ENCODE results near the gene PDHB.

Gene PDHB

DNA sequence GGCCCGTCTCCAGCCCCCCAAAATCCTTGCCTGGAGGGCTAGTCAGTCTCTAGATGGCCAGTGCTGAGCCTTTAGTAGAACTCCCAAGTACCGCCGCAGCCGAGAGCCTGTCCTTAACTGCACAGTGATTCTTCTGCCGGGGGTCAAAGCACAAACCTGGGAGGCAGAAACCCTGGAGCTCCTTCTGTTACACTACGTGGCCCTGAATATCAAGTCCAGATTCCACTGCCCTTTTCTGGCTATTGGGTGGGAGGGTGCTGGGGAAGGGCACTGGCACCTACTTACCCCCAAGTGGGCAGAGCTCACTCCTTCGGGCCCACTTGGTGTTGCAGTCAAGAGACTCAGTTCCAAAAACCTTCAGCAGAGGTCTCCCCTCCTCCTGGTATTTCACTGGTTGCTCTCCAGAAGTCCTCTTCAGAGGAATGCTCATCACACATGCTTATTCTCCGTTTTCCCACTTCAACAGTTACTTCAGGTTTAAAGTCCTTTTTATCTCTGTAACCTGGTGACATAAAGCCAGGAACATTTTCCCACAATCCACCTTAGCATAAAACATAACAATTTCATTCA, 10.8 kb downstream of the PDHB start:
- TF ChIP-seq, protein P1, sequence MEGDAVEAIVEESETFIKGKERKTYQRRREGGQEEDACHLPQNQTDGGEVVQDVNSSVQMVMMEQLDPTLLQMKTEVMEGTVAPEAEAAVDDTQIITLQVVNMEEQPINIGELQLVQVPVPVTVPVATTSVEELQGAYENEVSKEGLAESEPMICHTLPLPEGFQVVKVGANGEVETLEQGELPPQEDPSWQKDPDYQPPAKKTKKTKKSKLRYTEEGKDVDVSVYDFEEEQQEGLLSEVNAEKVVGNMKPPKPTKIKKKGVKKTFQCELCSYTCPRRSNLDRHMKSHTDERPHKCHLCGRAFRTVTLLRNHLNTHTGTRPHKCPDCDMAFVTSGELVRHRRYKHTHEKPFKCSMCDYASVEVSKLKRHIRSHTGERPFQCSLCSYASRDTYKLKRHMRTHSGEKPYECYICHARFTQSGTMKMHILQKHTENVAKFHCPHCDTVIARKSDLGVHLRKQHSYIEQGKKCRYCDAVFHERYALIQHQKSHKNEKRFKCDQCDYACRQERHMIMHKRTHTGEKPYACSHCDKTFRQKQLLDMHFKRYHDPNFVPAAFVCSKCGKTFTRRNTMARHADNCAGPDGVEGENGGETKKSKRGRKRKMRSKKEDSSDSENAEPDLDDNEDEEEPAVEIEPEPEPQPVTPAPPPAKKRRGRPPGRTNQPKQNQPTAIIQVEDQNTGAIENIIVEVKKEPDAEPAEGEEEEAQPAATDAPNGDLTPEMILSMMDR (conservative IDR thresholded peaks at IDR 0.05) = no peak
- TF ChIP-seq ZFX (IDR thresholded peaks at IDR 0.05) = no peak
- H3K27ac ChIP-seq = no peak overlapping the region

DNA sequence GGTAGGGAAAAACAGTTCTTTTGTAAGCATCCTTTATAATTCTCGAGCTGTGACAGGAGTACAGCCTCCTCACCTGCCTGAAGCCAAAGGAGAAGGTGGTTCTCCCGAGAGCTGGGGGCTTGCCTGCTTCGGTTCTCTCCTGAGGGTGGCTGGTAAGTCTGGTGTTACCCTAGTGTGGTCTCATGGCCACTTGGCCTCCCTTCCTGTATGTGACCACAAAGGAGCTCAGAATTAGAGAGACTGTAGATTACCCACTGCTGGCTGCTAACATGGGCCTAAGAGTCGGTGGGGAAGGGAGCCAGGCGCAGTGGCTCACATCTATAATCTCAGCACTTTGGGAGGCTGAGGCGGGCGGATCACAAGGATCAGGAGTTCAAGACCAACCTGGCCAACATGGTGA, 12.6 kb downstream of the PDHB start:
- TF ChIP-seq, protein P1 (conservative IDR thresholded peaks at IDR 0.05) = no peak
- TF ChIP-seq ZFX (IDR thresholded peaks at IDR 0.05) = no peak
- H3K27ac ChIP-seq = no peak overlapping the region

DNA sequence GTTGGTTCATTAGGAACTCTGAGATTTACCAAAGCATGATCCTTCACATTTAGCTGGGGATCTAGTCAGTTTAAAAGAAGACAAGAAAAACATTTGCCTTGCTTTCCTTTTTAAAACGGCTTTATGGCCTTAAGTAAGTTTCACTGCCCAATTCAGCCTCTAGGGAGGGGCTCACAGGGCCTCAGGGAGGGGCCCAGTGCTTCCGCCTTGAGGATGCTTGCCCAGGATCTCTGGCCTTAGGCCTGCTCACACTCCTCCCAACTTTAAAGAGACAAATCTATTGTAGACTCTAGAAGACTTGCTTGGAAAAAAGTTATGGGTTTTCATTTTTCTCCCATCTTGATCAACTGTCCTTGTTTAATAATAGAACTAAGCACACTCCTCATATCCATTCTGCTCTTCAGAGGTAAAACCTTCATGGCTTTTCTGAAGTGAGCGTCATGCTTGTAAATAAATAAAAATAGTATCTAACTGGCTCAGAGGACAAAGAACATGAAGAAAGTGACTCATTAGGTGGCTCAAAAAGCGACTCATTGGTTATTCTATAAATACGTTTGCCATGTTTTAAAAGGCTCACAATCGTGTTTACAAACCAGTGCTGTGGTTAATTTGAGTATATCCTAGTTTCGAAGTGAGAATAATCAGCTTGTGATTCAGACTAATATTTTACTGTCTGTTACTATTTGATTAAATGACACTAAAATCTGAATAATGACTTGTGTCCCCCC, 13.7 kb downstream of the PDHB start:
- TF ChIP-seq, protein P1 (conservative IDR thresholded peaks at IDR 0.05) = no peak
- TF ChIP-seq ZFX (IDR thresholded peaks at IDR 0.05) = no peak
- H3K27ac ChIP-seq = no peak overlapping the region

DNA sequence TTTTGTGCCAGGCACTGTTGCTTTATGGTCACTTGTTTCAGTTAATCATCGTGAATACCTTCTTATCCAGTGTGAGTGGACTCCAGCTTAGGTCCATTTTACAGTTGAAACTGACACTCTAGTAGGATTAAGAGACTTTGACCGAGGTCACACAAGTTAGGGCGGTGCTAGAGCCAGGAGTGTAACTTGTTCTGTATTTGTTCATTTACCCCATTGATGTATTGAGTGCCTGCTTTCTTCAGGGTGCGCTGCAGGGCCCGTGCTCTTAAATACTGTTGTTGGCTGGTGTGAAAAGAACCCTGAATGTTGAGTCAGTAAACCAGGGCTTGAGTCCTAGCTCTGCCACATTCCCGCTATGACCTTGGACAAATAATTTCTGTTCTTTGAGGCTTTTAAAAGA, 15.4 kb downstream of the PDHB start:
- no peak for TF ChIP-seq ZFX (IDR thresholded peaks at IDR 0.05)
- TF ChIP-seq, protein P1 (conservative IDR thresholded peaks at IDR 0.05) = no peak
- no peak overlapping the region for H3K27ac ChIP-seq

DNA sequence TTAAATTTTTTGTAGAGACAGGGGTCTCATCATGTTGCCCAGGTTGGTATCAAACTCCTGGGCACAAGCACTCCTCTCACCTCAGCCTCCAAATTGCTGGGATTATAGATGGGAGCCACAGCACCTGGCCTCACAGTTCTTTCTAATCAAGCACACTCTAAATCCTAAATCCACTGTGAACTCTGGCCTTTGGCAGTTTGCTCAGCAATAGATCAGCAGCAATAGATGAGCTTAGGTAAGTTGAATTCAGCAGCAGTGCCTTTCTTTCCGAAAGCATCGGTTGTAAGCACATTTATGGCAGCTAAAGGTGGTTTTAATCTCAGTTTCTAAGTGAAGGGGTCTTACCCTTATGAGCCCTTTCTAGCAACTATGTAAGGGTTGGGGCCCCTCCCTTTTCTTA, 16.6 kb downstream of the PDHB start:
- TF ChIP-seq, protein P1 (conservative IDR thresholded peaks at IDR 0.05) = no peak
- no peak for TF ChIP-seq ZFX (IDR thresholded peaks at IDR 0.05)
- H3K27ac ChIP-seq = no peak overlapping the region

DNA sequence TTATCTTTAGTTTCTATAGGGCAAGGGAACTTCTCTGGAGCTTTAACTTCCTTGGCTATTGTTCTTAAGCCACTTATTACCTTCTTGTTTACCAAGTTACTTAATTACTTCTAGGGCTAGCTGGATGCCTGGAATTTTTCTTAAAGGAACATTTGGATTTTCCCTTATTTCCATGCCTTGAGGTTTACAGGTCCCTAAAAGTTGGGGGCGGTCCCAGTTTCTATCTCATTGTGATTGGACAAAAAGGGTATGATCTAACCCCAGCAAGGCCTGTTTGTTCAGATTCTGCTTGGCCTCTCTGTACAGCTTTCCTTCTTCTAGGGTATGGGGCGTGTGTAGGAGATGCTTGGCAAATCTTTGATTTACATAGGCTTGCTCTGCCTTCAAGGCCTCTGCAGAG, 17.4 kb downstream of the PDHB start:
- no peak overlapping the region for H3K27ac ChIP-seq
- TF ChIP-seq ZFX (IDR thresholded peaks at IDR 0.05) = no peak
- TF ChIP-seq, protein P1 (conservative IDR thresholded peaks at IDR 0.05) = no peak

DNA sequence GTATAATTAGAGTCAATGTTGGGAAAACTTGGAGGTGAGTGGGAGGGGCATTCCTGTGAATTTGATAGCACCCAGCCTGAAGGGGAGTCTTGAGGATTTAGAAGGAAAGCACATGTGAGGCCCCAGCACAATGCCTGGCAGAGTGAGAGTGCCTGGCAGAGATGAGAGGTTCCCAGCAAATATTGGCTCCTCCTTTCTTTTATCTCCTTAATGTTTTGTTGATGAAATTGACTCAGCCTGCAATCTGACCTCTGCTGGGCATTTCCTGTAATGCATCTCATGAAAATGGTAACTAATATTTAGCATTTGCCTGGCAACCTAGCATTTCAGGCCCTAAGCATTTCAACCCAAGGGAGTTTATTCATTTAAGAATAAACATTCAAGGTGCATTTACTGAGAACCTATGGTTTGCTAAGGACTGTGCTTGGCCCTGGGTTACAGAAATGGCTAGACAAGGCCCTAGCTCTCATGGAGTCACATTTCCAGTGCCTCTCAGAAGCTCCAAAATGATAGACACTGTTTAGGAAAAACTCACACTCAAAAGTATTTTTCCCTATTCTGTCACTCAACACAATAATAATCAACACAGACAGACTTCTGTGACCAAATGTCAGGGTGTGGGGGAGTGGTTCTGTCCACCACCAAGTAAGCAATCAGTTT, 19.0 kb downstream of the PDHB start:
- no peak overlapping the region for H3K27ac ChIP-seq
- TF ChIP-seq ZFX (IDR thresholded peaks at IDR 0.05) = no peak
- TF ChIP-seq, protein P1 (conservative IDR thresholded peaks at IDR 0.05) = peak; percentile 81
